CD4-positive, alpha-beta T cell treated with Interleukin-21 for 1 hour (primary cell): Measurements from ENCODE around the gene ZNF385D.

ENCODE experiments used
- DNase-seq: peaks from one replicate; pipeline ENCODE4 v3.0.0-alpha.2; 2020

ZNF385D gene

DNA sequence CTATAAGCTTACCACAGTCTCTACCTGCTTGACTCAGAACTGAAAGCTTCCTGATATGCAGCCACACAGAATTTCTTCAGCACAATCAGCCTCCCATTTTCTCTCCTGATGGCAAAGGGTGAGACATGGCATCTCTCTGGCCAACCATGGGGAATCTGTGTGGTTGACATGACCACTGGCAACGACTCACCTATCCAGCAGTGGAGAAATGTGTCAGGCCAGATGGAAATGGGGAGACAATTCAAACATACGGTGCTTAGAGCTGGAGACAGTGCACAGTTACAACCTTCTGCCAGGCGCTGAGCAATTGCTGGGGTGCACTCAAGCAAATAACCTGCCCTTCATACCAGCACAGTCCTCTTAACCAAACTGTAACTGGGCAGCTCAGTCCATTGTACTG, 3.6 kb downstream of the ZNF385D start:
- no peak for DNase-seq

DNA sequence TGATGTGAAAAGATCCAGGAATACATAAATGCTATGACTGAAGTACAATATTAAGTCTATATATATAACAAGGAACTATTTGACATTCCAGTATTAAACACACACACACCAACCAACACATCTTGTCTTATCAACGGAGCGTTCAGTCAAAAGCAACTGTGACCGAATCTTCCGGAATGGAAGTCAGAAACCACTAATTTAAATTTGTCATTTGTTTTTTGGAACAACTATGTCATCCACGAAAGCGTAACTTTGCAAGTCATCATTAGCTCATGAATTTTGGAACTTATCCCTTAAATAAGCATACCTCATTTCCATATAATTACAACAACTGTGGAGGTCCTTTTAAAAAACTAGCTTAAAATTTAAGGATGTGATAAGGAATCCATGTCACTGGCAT, 5.0 kb downstream of the ZNF385D start:
- DNase-seq, result no peak

DNA sequence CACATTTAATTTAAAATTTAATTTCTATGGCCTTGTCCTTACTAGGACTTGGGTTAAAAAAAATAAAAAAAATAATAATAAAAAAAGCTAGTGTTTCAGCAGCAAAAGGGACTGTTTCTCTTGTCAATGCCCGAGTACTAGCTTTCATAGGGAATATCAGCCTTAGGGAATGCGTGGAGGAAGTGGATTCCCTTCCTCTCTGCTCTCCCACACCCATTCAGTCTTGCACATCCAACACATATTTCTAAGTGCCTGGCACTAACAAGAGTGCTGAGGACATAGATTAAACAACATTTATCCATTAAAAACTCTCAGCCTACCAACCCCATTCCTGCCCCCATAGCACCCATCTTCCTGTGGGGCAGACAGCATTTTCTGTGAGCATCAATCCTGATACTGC, 6.2 kb downstream of the ZNF385D start:
- no peak for DNase-seq

DNA sequence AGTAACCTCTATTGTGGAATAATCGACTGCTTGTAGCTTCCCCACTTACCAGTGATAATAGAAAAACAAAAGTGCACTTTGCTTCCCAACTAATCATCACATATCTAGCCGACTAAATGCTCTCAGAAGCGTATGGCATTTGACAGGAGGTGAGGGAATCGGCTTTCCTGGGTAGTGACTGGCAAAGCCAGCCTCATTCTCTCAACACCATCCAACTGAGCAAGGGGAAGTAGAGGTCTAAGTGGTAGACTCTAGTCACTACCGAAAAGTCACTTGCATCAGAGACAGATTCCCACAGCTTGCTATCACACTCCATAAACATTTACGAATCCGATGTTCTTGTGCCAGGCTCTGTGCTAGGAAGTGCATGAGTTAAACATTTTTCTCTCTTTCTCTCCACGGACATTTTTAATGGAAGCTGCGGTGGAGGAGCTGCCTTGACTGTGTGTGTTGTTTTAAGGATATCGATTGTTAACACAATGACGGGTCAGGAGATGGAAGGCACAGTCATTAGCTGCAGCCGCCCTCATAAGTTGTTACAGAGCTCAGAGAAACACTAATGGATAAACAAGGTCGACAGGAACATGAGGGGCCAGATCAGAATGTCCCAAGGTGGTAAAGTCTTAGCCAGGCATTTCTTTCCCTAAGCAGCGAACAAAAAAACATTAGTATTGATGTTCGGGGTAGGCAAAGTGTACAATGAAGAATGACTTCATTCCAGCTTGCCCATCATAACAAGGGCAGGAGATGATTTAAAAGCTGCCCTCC, 11.9 kb downstream of the ZNF385D start:
- DNase-seq, result no peak

DNA sequence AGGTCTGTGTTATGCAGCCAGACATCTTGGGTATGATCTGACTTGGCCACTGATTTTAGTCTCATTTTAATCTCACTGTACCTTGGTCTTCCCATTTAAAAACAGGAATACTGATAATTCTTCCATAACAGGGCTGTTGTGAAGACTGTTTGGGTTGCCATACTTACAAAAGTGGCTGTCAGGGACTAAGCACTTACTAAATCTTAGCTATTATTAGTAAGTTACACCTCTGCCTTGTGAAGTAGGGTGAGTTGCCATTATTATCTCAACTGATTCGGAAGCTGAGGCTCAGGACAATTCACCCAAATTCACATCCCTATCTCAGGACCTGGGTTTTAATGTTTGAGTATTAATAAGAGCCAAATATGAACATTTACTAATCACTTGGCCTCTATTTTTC, 12.7 kb downstream of the ZNF385D start:
- DNase-seq, result no peak

DNA sequence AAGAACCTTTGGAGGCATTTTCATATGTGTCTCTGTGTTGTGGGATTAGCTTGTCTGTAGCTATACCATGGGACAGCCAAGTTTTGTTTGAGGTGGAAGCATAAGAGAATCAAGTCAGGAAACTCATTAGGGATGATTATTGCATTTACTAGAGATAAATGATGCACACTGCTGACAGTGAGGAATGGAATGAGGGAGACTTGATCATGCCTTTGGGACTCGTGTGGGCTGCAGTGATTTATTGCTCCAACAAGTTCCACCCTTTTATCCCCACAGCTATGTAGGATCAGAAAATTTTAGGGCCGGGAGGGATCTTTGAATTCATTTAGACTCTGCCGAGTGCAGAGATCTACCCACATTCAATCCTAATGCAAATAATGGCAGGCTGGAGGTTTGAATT, 16.3 kb downstream of the ZNF385D start:
- DNase-seq, result no peak

DNA sequence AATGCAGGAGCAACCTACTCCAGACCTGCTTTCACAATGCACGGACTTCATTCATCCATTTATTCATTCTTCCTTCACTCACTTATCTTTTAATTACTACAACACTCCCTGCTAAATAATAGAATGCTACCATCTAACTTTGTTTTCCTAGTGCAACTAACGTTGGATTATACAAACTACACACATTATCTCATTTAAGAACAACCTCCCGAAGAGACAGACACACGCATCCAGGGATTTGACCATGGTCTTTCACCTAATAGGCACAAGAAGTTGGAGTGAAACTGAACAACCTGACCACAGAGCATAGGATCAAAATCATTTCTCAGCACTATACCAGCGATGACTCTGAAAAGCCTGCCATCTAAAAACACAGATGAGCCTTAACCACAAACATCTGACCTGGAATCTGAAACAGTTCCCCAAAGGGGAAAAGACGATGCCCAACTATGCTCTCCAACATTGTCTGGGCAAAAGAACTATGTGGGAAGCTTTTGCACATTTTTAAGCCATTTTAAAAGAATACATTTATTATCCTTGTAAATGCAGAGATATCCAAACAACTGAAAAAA, 21.0 kb downstream of the ZNF385D start:
- no peak for DNase-seq

DNA sequence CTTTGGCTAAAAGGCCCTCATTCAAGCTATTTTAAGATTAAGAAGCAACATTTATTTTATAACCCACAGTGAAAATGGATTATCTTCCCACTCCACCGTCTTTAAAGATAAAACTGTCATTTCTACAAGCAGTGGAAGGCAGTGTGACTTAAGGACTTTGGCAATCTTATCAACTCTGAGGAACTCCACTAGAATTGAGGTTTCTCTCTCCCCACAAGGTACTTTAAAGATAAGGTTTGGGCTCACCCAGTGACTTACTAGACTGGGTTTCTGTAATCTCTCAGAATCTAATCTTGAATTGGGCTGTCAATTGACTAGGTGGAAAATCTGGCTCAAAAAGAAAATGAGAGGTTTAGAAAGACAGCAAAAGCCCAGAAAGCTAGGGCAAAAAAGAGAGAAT, 21.7 kb downstream of the ZNF385D start:
- DNase-seq, result no peak

DNA sequence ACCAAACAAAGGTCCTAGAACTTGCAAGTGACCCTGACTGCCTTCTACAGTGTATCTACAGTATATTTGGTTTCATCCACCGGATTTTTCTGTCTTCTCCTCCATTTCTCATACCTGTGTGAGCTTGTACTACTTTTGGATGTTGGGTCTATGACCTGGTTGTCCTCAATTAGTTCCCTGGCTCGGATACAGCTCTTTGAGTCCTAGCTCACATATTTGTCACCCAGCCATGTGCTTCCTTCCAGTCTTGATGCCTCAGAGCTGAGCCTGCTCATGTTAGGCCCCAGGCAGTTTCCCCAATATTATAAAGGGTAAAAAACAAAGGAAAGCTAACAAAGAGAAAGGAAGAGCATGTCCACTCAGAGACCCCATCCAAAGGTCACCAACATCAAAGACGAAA, 28.2 kb downstream of the ZNF385D start:
- no peak for DNase-seq

DNA sequence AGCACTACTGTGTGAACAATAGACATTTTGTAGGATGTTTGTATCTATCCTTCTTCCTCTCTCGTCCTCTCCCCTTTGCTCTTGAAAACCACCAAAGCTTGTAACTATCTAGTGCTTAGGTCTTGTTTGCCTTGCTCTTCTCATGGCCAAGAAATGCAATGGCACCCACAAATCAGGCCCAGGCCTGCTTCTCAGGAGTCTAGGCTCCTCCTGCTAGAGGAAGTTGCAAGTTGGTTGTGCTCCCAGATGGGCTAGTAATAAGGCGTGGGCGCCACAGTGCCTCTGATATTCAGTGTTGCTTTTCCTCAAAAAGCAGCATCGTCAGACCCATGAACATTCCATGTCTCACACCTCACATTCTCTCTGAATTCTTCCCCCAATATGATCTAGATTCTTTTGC, 28.7 kb downstream of the ZNF385D start:
- DNase-seq, result no peak

DNA sequence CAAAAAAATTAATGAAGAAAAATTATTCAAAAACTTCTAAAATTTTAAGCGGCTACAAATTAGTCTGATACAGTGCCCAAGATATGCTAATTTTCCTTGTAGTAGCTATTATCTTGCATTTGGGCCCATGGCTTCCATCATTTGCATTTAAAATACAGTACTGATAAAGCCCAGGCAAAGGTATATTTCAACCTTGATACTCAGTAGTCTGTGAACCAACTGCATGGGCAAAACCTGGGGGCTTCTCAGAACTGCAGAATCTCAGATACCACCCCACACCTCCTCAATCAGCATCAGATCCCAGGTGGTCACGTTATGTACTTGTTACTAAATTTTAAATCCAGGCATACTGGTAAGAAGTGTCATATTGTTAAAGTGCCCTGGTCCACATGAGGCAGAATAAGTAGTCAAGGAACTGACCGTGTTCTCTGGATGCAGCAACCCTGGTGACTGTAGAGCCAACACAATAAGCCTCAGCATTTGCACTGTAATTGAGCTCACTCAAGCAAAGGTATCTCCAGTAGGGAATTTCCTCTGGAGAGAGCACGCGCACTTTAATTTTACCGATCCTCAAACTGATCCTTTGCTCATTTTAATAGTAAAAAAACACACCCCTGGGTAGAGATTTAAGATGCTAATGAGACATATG, 31.9 kb downstream of the ZNF385D start:
- DNase-seq, result no peak

DNA sequence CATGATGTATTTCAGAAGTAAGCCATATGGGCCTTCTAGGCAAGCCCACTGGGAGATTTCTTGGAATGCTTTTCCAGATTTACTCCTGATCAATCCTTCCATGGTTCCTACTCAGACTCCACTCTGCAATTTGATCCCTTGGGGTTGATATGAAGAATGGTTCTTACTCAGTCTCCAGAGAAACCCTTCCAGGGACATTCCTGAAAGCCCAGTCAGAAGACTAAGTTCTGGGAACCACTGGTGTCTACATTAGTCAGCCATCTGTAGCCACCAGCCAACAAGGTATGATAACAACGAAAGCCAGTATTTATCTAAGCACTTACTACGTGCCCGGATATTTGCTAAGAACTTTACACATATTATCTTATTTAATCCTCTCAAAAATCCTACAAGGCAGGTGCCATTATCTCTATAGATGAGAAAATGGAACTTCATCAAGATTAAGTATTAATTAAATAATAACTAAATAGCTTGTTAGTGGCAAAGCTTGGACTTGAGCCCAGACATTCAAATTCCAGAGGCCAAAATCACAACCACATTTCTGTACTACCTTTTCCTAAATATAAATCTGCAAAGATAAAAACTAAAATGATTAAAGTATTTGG, 32.7 kb downstream of the ZNF385D start:
- no peak for DNase-seq

DNA sequence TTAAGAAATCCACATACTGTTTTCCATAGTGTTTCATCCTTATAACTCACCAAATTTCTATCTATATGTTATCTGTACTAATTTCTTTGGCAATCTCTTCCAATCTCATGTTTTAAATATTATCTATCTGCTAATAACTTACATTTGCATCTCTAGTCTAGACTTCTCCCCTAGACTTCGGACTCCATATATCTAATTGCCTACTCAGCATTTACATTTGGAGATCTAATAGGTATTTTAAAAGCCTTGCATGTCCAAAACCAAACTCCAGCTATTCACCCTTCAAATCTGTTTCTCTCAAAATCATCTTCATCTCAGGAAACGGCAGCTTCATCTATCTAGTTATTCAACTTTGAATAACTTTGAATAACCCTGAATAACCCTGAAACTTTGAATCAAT, 35.3 kb downstream of the ZNF385D start:
- DNase-seq, result no peak

DNA sequence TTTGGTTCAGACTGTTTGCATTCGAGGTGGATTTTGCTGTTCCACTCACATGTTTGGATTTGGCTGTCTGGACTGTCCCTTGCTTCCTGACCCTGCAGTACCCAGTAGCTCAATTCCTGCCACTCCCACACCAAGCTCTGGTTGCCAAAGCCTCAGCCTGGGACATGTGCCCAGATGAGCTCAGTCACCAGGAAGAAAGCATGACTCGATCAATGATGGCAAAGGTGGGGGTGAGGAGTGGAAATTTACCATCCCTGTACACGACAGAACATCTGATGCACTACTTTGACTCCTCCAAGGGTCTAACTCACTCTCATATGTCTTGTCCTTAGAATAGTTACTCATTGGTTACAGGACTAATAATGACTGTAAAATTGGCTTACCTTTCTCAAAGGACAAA, 45.2 kb downstream of the ZNF385D start:
- no peak for DNase-seq

DNA sequence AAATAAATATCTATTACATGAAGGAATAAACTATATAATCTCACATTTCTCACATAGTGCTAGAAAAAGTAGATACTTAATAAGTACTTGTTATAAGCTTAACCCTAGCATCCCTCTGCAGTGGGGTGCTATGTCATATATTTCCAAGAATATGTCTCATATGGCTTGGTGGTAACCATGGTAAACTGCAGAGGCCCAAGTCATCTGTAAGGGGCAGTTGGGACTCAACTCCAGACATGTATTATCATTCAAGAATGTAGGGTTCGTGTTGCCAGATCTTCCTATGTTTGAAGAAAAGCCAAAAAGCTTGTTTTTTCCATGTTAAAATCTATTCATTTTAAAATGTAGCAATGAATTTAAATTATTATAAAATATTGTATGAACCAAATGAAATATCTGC, 46.2 kb downstream of the ZNF385D start:
- DNase-seq, result no peak

DNA sequence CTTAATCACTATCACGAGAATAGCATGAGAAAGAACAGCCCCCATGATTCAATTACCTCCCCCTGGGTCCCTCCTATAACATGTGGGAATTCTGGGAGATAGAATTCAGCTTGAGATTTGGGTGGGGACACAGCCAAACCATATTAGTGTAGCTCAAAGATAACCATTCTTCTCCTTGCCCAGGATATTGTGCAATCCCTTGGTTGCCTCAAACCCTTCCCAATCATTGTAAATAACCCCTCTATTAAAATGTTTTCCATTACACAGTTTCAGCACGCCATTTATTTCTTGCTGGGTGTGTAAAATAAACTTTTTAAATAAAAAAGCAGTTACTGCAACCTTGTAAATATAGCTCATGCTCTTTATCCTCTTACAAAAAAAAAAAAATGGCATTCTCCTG, 47.7 kb downstream of the ZNF385D start:
- no peak for DNase-seq

DNA sequence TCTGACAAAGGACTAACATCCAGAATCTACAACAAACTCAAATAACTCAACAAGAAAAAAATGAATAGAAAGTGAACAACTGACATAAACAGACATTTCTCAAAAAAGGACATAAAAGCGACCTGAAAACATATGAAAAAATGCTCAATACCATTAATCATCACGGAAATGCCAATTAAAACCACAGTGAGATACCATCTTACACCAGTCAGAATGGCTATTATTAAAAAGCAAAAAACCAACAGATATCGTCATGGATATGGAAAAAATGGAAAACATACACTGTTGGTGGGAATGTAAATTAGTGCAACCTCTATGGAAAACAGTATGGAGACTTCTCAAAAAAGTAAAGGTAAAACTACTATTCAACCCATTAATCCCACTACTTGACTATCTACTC, 53.3 kb downstream of the ZNF385D start:
- no peak for DNase-seq

DNA sequence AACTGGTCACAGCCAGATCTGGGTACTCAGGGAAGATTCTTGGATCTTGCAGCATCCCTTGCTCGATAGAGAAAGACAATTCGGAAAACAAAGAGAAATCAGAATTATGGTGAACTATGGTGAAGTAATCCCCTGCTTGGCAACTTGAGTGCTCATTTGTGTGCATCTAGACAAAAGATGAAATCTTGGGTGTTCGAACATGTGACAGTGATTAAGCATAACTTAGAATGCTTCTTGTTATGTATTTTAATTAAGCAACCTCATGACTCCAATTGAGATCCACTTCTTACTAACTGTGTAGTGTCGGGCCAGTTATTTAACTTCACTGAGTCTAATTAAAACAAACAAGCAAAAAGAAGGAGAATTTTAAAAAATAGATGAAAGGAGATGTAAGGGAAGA, 56.5 kb downstream of the ZNF385D start:
- no peak for DNase-seq

DNA sequence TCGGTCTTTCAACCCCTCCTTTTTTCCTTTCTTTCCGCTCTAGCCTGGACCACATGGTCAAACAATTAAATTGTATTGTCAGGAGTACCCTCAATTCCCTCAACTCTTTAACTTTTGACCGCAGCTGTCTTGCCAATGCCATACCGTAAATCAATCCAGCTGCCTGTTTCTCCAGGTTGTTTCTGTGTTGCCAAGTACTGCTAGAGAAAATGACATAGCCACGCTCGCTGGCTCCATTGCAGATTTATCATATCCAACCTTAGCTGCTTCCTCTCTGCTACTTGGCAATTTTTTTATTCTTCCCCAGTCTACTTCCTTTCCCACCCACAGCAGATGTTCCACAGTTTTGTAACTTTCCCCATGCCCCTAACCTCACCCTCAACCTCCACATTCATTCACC, 60.0 kb downstream of the ZNF385D start:
- no peak for DNase-seq

DNA sequence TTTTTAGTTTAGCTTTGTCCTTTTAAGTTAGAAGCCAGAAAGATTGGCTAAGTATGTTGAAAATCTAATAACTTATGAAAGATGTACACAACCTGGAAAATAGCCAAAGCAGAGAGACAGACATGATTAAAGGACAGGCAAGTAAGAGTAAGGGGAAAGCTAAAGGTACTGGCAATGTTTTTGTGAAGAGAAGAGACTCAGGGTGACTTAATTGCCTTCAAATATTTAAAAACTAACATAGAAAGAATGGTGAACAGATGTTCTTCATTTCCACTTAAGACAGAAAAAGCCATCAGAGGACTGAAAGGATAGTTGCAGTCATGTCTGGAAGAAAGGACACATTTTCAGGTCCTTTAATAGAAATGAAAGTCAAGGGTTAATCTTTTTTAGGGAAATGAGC, 68.8 kb downstream of the ZNF385D start:
- no peak for DNase-seq

DNA sequence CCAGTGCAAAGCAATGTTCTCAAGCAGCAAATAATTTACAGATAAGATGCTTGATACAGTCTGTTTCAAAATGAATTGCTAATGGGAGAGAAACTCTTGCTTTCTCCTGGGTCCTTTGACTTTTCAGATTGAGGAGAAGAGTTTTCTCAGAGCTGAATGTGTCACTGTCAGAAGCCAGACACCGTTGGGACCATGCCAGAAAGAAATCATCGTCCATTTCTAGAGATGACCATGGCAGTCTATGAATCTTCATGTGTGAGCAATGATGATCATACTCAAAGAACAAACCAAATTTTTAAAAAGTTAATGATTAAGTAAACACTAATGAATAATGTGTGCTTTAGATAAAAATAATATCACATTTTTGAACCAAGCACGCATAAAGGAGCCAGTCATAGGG, 77.6 kb downstream of the ZNF385D start:
- DNase-seq, result no peak

DNA sequence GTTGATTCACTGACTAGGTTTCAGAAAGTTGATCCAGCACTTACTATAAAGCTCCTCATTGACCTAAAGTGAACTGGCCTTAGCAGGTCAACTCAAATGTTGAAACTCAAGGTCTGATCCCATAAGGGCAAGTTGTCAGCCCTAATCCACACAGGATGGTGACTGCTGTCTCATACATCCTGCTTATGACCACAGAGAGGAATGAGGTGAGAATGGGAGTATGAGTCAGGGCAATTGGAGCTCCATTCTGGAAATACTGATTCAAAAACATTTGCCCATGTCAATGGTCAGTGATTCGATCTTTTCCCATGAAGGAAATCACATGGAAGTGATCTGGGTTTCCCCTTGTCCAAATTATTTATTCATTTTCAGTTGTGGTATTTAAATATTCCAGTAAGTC, 78.7 kb downstream of the ZNF385D start:
- DNase-seq, result no peak

DNA sequence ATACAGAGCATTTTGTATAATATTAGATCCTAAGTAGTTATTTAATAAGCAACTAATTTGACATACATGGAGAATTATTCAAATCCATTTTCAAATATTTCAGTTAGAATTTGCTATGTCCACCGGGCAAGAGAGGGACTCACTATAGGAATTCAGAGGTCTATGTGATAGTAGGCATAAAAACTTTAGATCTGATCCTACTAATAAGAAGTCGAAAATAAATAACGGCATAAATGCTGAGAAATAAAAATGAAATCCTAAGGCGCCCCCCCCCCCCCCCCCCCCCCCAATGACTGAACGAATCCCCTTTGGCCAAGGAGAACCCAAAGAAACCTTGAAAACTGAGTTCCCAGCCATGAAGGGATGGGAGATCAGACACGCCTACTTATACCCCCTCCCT, 80.6 kb downstream of the ZNF385D start:
- DNase-seq, result no peak

DNA sequence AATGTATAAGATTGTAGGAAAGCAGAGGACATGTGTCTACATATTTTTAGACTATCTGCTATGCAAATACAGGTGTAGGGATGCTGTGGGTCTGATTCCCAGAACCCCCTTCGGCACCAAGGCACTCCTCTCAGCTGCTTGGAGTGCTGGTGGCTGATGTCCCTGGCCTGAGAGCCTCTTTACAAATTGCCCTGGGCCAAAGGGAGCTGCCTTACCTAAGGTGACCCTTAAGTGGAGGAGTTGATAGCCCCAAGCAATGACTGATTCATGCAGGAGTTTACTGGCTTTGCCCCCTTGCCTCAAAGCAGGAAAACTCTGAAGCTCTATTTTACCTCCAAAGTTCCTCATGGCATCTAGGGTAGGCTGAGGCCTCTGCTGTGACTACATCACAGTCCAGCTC, 83.0 kb downstream of the ZNF385D start:
- DNase-seq, result no peak
